Coronary artery (tissue), 2 donors: Measurements from ENCODE around the gene RESP18.

ENCODE experiments used
- DNase-seq: peaks from one replicate; pipeline ENCODE4 v3.0.0-alpha.2; 2017; ENCODE audit warnings: low spot score
- H3K27ac ChIP-seq, 2 donors: fragments of 200-600 bp; sonication (generic); one replicate each; pipeline ENCODE4 v1.5.1; 2016 to 2019
- H3K4me3 ChIP-seq: fragments of 200-600 bp; sonication (generic); 2 replicates; pipeline ENCODE4 v1.5.1; 2016; ENCODE audit warnings: mild to moderate bottlenecking, moderate library complexity
- TF ChIP-seq, protein P1 (sequence below): fragments of 200-600 bp; sonication (generic); IDR thresholded peaks from one replicate; pipeline ENCODE4 v1.5.1; 2019; ENCODE audit warnings: antibody characterized with exemption

Gene RESP18

DNA sequence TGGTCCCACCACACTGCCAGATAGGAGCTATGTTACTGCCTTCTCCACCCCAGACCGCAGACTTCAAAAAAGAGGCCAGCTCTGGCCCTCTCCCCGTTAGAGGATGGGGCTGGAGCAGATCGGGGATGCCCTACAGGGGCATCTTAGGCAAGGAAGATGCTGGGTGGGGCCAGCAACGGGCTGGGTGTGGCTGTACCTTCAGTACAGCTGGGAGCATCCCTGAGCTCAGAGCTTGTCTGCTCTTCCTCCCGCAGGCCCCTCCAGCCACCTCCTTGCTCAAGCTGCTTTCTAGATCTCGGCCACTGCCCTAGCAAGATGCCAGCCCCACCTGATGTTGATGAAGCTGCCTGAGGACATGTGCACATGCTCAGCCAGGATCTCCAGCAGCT lies 33.2 kb downstream of the RESP18 start:
- no peak for DNase-seq

DNA sequence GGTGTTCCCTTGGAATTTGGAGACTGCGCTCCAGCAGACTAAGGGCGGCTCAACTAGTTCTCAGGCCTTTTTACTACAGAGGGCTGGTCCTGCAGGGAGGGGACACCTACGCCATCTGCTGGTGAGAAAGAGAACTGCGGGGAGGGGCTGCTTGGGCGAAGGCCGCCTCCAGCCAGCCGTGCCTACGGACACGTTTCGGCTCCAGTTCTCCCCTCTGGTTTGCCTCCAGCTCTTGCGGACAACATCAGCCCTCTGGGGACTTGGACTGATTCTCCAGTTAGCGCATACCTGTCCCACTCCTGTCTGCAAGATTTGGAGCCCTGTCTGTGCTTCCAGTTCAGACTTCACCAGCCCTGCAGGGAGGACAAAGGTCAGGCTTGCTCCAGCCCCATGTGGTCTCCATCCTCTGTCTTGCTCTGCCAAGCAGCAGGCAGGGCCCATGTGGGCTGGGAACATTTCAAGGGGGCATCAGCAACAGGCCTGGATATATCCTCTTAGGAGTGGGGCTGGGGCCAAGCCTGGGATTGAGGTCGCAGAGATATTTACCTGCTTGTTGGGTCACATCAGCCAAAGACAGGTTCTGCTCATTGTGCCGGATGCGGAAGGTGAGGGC lies 33.7 kb downstream of the RESP18 start:
- Histone ChIP-seq H3K4me3 (no peak overlapping the region), H3K27ac (no peak overlapping the region)
- TF ChIP-seq, protein P1, sequence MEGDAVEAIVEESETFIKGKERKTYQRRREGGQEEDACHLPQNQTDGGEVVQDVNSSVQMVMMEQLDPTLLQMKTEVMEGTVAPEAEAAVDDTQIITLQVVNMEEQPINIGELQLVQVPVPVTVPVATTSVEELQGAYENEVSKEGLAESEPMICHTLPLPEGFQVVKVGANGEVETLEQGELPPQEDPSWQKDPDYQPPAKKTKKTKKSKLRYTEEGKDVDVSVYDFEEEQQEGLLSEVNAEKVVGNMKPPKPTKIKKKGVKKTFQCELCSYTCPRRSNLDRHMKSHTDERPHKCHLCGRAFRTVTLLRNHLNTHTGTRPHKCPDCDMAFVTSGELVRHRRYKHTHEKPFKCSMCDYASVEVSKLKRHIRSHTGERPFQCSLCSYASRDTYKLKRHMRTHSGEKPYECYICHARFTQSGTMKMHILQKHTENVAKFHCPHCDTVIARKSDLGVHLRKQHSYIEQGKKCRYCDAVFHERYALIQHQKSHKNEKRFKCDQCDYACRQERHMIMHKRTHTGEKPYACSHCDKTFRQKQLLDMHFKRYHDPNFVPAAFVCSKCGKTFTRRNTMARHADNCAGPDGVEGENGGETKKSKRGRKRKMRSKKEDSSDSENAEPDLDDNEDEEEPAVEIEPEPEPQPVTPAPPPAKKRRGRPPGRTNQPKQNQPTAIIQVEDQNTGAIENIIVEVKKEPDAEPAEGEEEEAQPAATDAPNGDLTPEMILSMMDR: peak; percentile 99
- no peak for DNase-seq

More for the DNA sequence above, 33.2 kb downstream of the RESP18 start:
- TF ChIP-seq, protein P1: no peak
- no peak overlapping the region for H3K27ac ChIP-seq
- no peak overlapping the region for H3K4me3 ChIP-seq

DNA sequence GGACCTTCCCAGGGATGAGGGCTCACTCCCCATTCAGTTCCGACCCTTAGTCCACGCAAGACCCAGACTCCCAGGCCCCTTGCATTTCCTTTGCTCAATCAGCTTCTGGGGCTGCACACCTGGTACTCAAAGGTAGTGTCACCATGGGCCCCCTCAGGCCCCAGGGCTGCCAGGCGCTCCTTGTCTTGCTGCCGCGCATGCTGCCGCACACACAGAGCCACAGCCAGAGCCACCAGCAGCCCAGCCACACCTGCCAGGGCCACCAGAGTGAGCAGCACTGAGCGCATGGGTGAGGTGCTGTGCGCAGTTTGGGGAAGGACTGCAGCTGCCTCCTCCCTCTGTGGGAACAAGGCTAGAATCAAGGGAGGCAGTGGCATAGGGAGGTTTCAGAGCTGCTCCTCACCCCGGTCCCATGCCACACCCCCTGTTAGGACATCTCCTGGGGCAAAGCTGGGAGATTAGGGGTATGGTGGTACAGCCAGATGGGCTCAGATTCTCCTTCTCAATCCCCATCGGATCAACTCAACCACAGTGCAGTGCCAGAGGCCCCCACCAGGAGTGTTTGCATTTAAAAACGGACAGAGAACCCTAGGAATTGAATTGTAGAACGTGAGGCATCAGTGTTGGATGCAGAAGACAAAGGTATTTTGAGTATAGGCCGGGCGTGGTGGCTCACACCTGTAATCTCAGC lies 34.6 kb downstream of the RESP18 start:
- DNase-seq: no peak
- Histone ChIP-seq H3K27ac (no peak overlapping the region), H3K4me3 (no peak overlapping the region)
- TF ChIP-seq, protein P1: no peak

DNA sequence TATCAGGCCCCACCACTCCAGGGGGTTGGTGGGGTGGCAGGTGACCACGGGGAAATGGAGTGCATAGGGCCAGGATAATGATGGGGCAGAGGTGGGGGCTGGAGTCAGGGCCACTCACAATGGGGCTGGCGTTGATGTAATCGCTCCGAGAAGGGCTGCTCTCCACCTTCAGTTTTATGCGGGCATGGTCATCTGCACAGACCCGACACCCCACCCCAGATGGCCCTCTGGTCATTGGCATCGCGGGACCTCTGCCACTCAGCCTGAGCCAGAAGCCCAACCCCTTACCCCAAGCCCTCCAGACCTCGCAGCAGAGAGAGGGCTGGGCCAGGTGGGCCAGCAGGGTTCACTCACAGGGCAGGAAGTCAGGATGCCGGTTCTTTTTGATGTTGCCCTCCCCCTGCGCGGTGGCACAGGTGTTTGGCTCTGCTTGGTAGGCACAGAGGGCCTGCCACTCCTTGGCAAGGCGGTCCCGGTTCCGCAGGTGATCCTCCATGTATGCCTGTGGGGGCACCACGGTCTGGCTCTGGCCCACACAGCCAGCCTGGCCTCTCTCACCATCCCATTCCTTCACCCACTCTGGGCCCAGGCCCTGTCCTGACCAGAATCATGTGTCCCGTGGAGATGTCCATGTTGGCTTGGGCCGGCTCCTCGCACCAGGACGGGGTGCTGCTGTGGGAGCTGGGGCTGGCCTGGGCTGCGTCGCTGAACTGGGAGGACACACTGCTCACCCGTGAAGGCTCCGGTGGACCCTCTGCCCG lies 35.7 kb downstream of the RESP18 start:
- H3K4me3 ChIP-seq: no peak overlapping the region
- no peak overlapping the region for H3K27ac ChIP-seq
- DNase-seq: no peak
- TF ChIP-seq, protein P1: no peak

DNA sequence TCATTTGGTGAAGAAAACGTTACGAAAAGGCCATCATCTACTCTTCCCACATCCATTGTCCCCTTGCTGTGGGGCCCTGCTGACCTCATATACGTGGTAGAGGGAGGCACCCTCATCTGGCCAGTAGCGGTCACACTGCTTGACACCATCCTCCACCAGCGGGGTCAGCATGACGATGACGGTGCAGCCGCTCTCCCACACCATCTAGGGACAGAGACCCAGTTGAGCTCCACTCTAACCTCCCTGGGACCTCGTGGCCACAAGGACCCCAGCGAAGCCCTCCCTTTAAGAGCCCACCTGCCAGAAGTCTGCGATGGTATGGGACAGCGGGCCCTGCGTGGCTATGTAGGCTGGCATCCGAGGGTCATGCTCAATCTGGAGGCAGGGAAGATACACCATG lies 36.4 kb downstream of the RESP18 start:
- no peak for DNase-seq
- H3K27ac ChIP-seq: no peak overlapping the region
- no peak overlapping the region for H3K4me3 ChIP-seq
- TF ChIP-seq, protein P1: no peak

DNA sequence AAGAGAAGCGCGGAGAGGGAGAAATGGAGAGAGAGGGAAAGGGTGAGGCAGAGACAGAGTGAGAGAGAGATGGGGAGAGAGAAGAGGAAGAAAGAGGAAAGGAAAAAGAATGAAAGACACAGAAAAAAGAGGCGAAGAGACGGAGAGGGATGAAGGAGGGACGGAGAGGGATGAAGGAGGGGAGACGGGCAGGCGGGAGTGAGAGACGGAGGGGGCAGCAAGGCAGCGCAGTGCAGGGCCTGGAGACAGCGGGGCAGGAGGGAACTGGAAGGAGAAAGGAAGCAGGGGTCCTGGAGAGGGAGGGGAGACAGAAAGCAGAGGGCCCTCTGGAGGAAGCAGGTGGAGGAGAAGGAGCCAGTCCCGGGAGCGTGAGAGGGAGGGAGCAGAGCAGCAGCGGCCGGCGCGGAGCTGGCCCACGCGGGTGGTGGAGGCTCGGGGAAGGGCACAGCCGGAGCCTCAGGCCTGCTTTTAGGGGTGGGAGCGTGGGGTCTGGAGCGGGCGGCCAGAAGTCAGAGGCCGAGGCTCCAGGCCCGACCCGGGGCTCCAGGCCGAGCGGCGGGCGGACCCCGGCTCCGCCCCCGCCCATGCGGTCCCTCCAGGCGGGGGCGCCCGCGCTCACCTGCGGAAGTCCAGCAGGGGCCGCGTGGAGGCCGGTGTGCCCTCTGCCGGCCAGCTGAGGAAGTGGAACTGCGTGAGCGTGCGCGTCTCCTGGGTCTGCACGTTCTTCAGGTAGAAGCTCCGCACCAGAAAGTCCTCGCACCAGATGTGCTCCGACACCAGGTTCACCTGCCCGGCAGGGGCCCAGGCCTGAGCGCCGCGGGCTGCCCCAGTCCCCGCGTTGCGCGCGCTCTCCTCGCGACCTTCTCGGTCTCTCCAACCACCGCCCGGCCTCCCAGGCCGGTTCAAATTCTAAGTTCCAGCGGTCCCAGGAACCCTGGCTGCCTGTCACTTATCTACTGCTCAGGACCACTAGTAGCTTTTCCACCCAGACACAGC lies 37.9 kb downstream of the RESP18 start:
- TF ChIP-seq, protein P1: peak; percentile 100
- peak; percentile 87 for DNase-seq

More for the DNA sequence above, 37.9 kb downstream of the RESP18 start:
- Histone ChIP-seq H3K27ac (peak overlapping the region; percentile 79 to 85), H3K4me3 (peak overlapping the region; percentile 71)
